K562 (cell line): ENCODE measurements around the gene CELA3A. TPM values are rescaled to one million over a fixed set of nuclear protein-coding genes. Genes with fewer than 3 reads are reported as not detected.
A peak's percentile ranks its signal among the peaks of the same experiment; 100 is the strongest.

Experiments used
- ATF4 ChIP-seq: fragments of 450-650 bp; formaldehyde crosslinking; IDR thresholded peaks from 2 replicates; pipeline ENCODE4 v1.4.0; 2022; ENCODE audit warnings: mild to moderate bottlenecking, moderate library complexity
- BCOR ChIP-seq: fragments of 450-650 bp; IDR thresholded peaks from 2 replicates; pipeline ENCODE4 v1.6.1; 2016
- CBFA2T3 ChIP-seq: fragments of 450-650 bp; IDR thresholded peaks from 2 replicates; pipeline ENCODE4 v1.6.1; 2017
- CGGBP1 ChIP-seq: fragments of 250-450 bp; sonication (Bioruptor Pico); IDR thresholded peaks from 2 replicates; pipeline ENCODE4 v1.9.0; 2021; ENCODE audit warnings: mild to moderate bottlenecking
- MYBL2 ChIP-seq, 2 experiments: fragments of 450-650 bp in 1 of 2; sonication (generic) in 1 of 2; formaldehyde crosslinking in 1 of 2; IDR thresholded peaks; 2 replicates each; pipeline versions ENCODE4 v1.6.1 to v1.8.1; 2017 to 2022; ENCODE audit warnings: borderline replicate concordance in 1 of 2, inconsistent platforms in 1 of 2, low read depth in 1 of 2, mild to moderate bottlenecking in 1 of 2, missing genetic modification reagents in 1 of 2, moderate library complexity in 1 of 2
- NFE2 ChIP-seq: IDR thresholded peaks from 2 replicates; pipeline ENCODE4 v1.6.1; 2014; ENCODE audit warnings: antibody characterized with exemption, low read depth
- NFRKB ChIP-seq: fragments of 450-650 bp; IDR thresholded peaks from 2 replicates; pipeline ENCODE4 v1.6.1; 2016; ENCODE audit warnings: low read depth
- POLR2H ChIP-seq: IDR thresholded peaks from 2 replicates; pipeline ENCODE4 v1.6.1; 2016; ENCODE audit warnings: missing genetic modification characterization, low read depth, mild to moderate bottlenecking, control low read depth, missing compliant biosample characterization, moderate library complexity
- SMAD2 ChIP-seq: fragments of 150-350 bp; IDR thresholded peaks from 2 replicates; pipeline ENCODE4 v1.6.1; 2014; ENCODE audit warnings: low read depth, mild to moderate bottlenecking, low read length
- SMARCB1 ChIP-seq: IDR thresholded peaks from 2 replicates; pipeline ENCODE4 v1.6.1; 2011; ENCODE audit warnings: improper control_type of control experiment, low read depth; ENCODE audit not compliant: insufficient read length
- SNAPC5 ChIP-seq: fragments of 250-450 bp; sonication (Bioruptor Pico); IDR thresholded peaks from 2 replicates; pipeline ENCODE4 v1.8.0; 2021; ENCODE audit warnings: moderate library complexity, mild to moderate bottlenecking, inconsistent platforms
- SNRNP70 ChIP-seq: fragments of 200-400 bp; formaldehyde crosslinking; optimal IDR thresholded peaks from 2 replicates; pipeline ENCODE3; 2017; ENCODE audit warnings: low read depth, low read length
- TBL1XR1 ChIP-seq, 2 experiments: IDR thresholded peaks; 2 replicates each; pipeline ENCODE4 v1.6.1; 2012; ENCODE audit warnings: improper control_type of control experiment in 2 of 2, low read length in 2 of 2, mild to moderate bottlenecking in 1 of 2
- TCFL5 ChIP-seq: fragments of 250-450 bp; sonication (Bioruptor Pico); conservative IDR thresholded peaks from 2 replicates; pipeline ENCODE4 v1.6.1; 2021; ENCODE audit warnings: mild to moderate bottlenecking, moderate library complexity, matching md5 sums
- TEAD4 ChIP-seq, 2 experiments: sonication (generic) in 1 of 2; formaldehyde crosslinking in 1 of 2; IDR thresholded peaks; 2 replicates each; pipeline versions ENCODE4 v1.6.1 to v1.8.0; 2012 to 2022; ENCODE audit warnings: borderline replicate concordance in 1 of 2, inconsistent platforms in 1 of 2, low read length in 1 of 2, mild to moderate bottlenecking in 1 of 2, missing genetic modification reagents in 1 of 2
- ZC3H8 ChIP-seq: fragments of 450-650 bp; IDR thresholded peaks from 2 replicates; pipeline ENCODE4 v1.6.1; 2017
- ZNF282 ChIP-seq: sonication (generic); formaldehyde crosslinking; IDR thresholded peaks from 2 replicates; pipeline ENCODE4 v1.8.1; 2023; ENCODE audit warnings: missing genetic modification reagents
- ZNF324 ChIP-seq: fragments of 250-450 bp; sonication (Bioruptor Pico); IDR thresholded peaks from 2 replicates; pipeline ENCODE4 v1.4.0; 2020; ENCODE audit warnings: mild to moderate bottlenecking
- ZSCAN32 ChIP-seq: fragments of 450-650 bp; formaldehyde crosslinking; IDR thresholded peaks from 2 replicates; pipeline ENCODE4 v1.4.0; 2020; ENCODE audit warnings: mild to moderate bottlenecking, moderate library complexity
- polyA plus RNA-seq, 8 experiments: library from polyadenylated mRNA; depleted of rRNA in 4 of 8; stranded (reverse) in 5 of 8; unstranded in 3 of 8; fragments of >200 nt; fragmentation: Nextera tagmentation in 2 of 8; fragmentation: Illumina TruSeq in 1 of 8; extraction: Ambion mirVana in 2 of 8; extraction: Trizol in 1 of 8; gene quantifications; 2 replicates each; pipeline versions ENCODE4 v1.2.1 to v1.2.3, GENCODE V29; 2011 to 2014; ENCODE audit warnings: inconsistent platforms in 1 of 8, missing spikeins in 1 of 8
- total RNA-seq, 7 experiments: library from RNA; depleted of rRNA in 6 of 7; stranded (reverse); fragments of >200 nt in 6 of 7; fragmentation: Illumina TruSeq in 2 of 7; extraction: Trizol in 2 of 7; gene quantifications; 2 replicates each; pipeline versions ENCODE4 v1.2.1 to v1.2.3, GENCODE V29; 2011 to 2021; ENCODE audit warnings: low replicate concordance in 1 of 7
- TF ChIP-seq, protein P1 (sequence below): fragments of 450-650 bp; formaldehyde crosslinking; IDR thresholded peaks from 2 replicates; pipeline ENCODE4 v1.4.0; 2022; ENCODE audit warnings: missing genetic modification characterization
- TF ChIP-seq, protein P2 (sequence below): sonication (generic); formaldehyde crosslinking; IDR thresholded peaks from 2 replicates; pipeline ENCODE4 v1.8.1; 2023; ENCODE audit warnings: mild to moderate bottlenecking, missing genetic modification reagents, moderate library complexity
- TF ChIP-seq, protein P3 (sequence below): sonication (generic); formaldehyde crosslinking; IDR thresholded peaks from 2 replicates; pipeline ENCODE4 v1.8.0; 2022; ENCODE audit warnings: mild to moderate bottlenecking, missing genetic modification reagents

Gene CELA3A
- total and polyA plus RNA-seq, 9 of the 15 experiments (the other 6 are each of a cell fraction or from before 2014, with no cell fraction given): 5.4 TPM; not detected in 8

- no peak for TF ChIP-seq SMARCB1
- TF ChIP-seq CBFA2T3: peak; percentile 58
- no peak for TF ChIP-seq SNAPC5 (CRISPR knock-in tag)
- TF ChIP-seq SMAD2: no peak
- TF ChIP-seq ZNF324 (CRISPR knock-in tag): no peak
- no peak for TF ChIP-seq CGGBP1 (CRISPR knock-in tag)
- TF ChIP-seq, protein P1, sequence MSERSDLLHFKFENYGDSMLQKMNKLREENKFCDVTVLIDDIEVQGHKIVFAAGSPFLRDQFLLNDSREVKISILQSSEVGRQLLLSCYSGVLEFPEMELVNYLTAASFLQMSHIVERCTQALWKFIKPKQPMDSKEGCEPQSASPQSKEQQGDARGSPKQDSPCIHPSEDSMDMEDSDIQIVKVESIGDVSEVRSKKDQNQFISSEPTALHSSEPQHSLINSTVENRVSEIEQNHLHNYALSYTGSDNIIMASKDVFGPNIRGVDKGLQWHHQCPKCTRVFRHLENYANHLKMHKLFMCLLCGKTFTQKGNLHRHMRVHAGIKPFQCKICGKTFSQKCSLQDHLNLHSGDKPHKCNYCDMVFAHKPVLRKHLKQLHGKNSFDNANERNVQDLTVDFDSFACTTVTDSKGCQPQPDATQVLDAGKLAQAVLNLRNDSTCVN (CRISPR knock-in tag): 0 out of 2 replicates have a peak, but pooled peaks have one; percentile 6
- TF ChIP-seq, protein P2, sequence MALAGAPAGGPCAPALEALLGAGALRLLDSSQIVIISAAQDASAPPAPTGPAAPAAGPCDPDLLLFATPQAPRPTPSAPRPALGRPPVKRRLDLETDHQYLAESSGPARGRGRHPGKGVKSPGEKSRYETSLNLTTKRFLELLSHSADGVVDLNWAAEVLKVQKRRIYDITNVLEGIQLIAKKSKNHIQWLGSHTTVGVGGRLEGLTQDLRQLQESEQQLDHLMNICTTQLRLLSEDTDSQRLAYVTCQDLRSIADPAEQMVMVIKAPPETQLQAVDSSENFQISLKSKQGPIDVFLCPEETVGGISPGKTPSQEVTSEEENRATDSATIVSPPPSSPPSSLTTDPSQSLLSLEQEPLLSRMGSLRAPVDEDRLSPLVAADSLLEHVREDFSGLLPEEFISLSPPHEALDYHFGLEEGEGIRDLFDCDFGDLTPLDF (CRISPR knock-in tag): no peak
- no peak for TF ChIP-seq SNRNP70
- TF ChIP-seq BCOR: peak; percentile 64; the same call in 1 of the 2 replicates
- peak; percentile 76; the same call in 1 of the 2 replicates for TF ChIP-seq TEAD4 (IDR thresholded peaks at IDR 0.05; ENCODE audit: low read length)
- TF ChIP-seq TEAD4 (CRISPR knock-in tag; IDR thresholded peaks at IDR 0.05; ENCODE audit: borderline replicate concordance): no peak
- TF ChIP-seq NFE2: peak; percentile 78
- no peak for TF ChIP-seq ZC3H8
- peak; percentile 86 for TF ChIP-seq ATF4
- TF ChIP-seq, protein P3, sequence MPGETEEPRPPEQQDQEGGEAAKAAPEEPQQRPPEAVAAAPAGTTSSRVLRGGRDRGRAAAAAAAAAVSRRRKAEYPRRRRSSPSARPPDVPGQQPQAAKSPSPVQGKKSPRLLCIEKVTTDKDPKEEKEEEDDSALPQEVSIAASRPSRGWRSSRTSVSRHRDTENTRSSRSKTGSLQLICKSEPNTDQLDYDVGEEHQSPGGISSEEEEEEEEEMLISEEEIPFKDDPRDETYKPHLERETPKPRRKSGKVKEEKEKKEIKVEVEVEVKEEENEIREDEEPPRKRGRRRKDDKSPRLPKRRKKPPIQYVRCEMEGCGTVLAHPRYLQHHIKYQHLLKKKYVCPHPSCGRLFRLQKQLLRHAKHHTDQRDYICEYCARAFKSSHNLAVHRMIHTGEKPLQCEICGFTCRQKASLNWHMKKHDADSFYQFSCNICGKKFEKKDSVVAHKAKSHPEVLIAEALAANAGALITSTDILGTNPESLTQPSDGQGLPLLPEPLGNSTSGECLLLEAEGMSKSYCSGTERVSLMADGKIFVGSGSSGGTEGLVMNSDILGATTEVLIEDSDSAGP (CRISPR knock-in tag): no peak
- TF ChIP-seq NFRKB: peak; percentile 79
- TF ChIP-seq ZSCAN32 (CRISPR knock-in tag): no peak
- TF ChIP-seq TBL1XR1 (IDR thresholded peaks at IDR 0.05; ENCODE audit: low read length in 2 of 2): peak in 1 of 2 experiments; percentile 86; a peak in 2 of 4 replicates
- TF ChIP-seq TCFL5 (CRISPR knock-in tag): 0 out of 2 replicates have a peak, but pooled peaks have one; percentile 31
- peak; percentile 54; the same call in 1 of the 2 replicates for TF ChIP-seq POLR2H (tag)
- TF ChIP-seq ZNF282: no peak
- TF ChIP-seq MYBL2 (IDR thresholded peaks at IDR 0.05; ENCODE audit: low read depth): no peak
- no peak for TF ChIP-seq MYBL2 (CRISPR knock-in tag; IDR thresholded peaks at IDR 0.05; ENCODE audit: borderline replicate concordance)
Measured at GRCh38 chr1:22018583-22019559, 17.4 kb downstream of the CELA3A start (continued).
